SK-N-SH (cell line): Measurements from ENCODE around the gene CA9.

Experiments used
- CHD2 ChIP-seq: fragments of 150-350 bp; IDR thresholded peaks from 2 replicates; pipeline ENCODE4 v1.6.1; 2018; ENCODE audit warnings: low read length; ENCODE audit not compliant: partially characterized antibody
- EZH2phosphoT487 ChIP-seq: fragments of 200-600 bp; sonication (generic); IDR thresholded peaks from 2 replicates; pipeline ENCODE4 v1.6.1; 2017; ENCODE audit warnings: low read depth, mixed run types, mild to moderate bottlenecking, antibody characterized with exemption, moderate library complexity, borderline replicate concordance
- GATA2 ChIP-seq: sonication (generic); formaldehyde crosslinking; IDR thresholded peaks from 2 replicates; pipeline ENCODE4 v1.5.0; 2020; ENCODE audit warnings: mild to moderate bottlenecking, missing genetic modification reagents
- MAX ChIP-seq: IDR thresholded peaks from 2 replicates; pipeline ENCODE4 v1.4.0; 2012; ENCODE audit warnings: low read depth
- POLR2AphosphoS5 ChIP-seq: IDR thresholded peaks from 2 replicates; pipeline ENCODE4 v1.6.1; 2012; ENCODE audit warnings: low read depth, low read length
- RCOR1 ChIP-seq: fragments of 150-350 bp; IDR thresholded peaks from 2 replicates; pipeline ENCODE4 v1.6.1; 2017; ENCODE audit warnings: antibody characterized with exemption, low read length
- REST ChIP-seq: IDR thresholded peaks from 2 replicates; pipeline ENCODE4 v1.6.1; 2012; ENCODE audit warnings: mild to moderate bottlenecking, low read depth, low read length, moderate library complexity
- TF ChIP-seq, protein P1 (sequence below): fragments of 200-600 bp; sonication (generic); IDR thresholded peaks from 2 replicates; pipeline ENCODE4 v1.6.1; 2017; ENCODE audit warnings: antibody characterized with exemption, mild to moderate bottlenecking, moderate library complexity

- no peak for TF ChIP-seq MAX
- no peak for TF ChIP-seq EZH2phosphoT487
- no peak for TF ChIP-seq POLR2AphosphoS5
- TF ChIP-seq CHD2: no peak
- no peak for TF ChIP-seq REST
- no peak for TF ChIP-seq GATA2 (CRISPR knock-in tag)
- TF ChIP-seq, protein P1, sequence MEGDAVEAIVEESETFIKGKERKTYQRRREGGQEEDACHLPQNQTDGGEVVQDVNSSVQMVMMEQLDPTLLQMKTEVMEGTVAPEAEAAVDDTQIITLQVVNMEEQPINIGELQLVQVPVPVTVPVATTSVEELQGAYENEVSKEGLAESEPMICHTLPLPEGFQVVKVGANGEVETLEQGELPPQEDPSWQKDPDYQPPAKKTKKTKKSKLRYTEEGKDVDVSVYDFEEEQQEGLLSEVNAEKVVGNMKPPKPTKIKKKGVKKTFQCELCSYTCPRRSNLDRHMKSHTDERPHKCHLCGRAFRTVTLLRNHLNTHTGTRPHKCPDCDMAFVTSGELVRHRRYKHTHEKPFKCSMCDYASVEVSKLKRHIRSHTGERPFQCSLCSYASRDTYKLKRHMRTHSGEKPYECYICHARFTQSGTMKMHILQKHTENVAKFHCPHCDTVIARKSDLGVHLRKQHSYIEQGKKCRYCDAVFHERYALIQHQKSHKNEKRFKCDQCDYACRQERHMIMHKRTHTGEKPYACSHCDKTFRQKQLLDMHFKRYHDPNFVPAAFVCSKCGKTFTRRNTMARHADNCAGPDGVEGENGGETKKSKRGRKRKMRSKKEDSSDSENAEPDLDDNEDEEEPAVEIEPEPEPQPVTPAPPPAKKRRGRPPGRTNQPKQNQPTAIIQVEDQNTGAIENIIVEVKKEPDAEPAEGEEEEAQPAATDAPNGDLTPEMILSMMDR: no peak
- TF ChIP-seq RCOR1: no peak
Observed at GRCh38 chr9:35656831-35657545, 16.7 kb upstream of the CA9 start.
